Gastrocnemius medialis (tissue), 4 donors: ENCODE data around the gene CTBS. TPM values are rescaled to one million over a fixed set of nuclear protein-coding genes. Genes with fewer than 3 reads are reported as not detected.

ENCODE experiments used
- ATAC-seq, 2 donors: fragments of 150-250 bp; one replicate each; pipeline ENCODE4 v1.9.1; 2016
- DNase-seq, 2 donors: peaks; one replicate each; pipeline ENCODE4 v3.0.0-alpha.2; 2019
- H3K27ac ChIP-seq, 4 donors: fragments of 200-600 bp; sonication (generic); 1 replicate in 1 of 4; 2 replicates in 3 of 4; pipeline ENCODE4 v1.5.1; 2016 to 2018; ENCODE audit warnings: mild to moderate bottlenecking in 2 of 4, moderate library complexity in 1 of 4
- H3K27me3 ChIP-seq, 3 donors: fragments of 200-600 bp; sonication (generic) in 2 of 3; 1 replicate in 1 of 3; 2 replicates in 2 of 3; pipeline versions ENCODE4 v1.5.1 to v1.6.0; 2016 to 2019; ENCODE audit warnings: mild to moderate bottlenecking in 1 of 3, moderate library complexity in 1 of 3
- H3K36me3 ChIP-seq, 2 donors: fragments of 200-600 bp; sonication (generic) in 1 of 2; one replicate each; pipeline ENCODE4 v1.5.1; 2017 to 2018
- H3K4me1 ChIP-seq, 2 donors: fragments of 200-600 bp; sonication (generic) in 1 of 2; one replicate each; pipeline ENCODE4 v1.5.1; 2016 to 2017; ENCODE audit warnings: mild to moderate bottlenecking in 2 of 2
- H3K4me3 ChIP-seq, 4 donors: fragments of 200-600 bp; sonication (generic) in 3 of 4; 1 replicate in 1 of 4; 2 replicates in 3 of 4; pipeline ENCODE4 v1.5.1; 2016 to 2019; ENCODE audit warnings: mild to moderate bottlenecking in 2 of 4
- H3K9me3 ChIP-seq, 3 donors: fragments of 200-600 bp; sonication (generic) in 2 of 3; 1 replicate in 1 of 3; 2 replicates in 2 of 3; pipeline ENCODE4 v1.5.1; 2016 to 2019
- POLR2A ChIP-seq, 2 donors: fragments of 450-650 bp; IDR thresholded peaks; one replicate each; pipeline ENCODE4 v1.6.1; 2017; ENCODE audit warnings: antibody characterized with exemption in 2 of 2, mild to moderate bottlenecking in 2 of 2, moderate library complexity in 2 of 2
- in situ Hi-C, 4 donors: fragments of 200-750 bp; cut with MboI; loops; one replicate each; pipeline versions ENCODE4 v1.15.0 to v1.8.0; 2017; ENCODE audit warnings: low sequenced_read_pairs in 4 of 4
- intact Hi-C: fragments of 100-400 bp; cut with DNase I; formaldehyde crosslinking; loops from one replicate; pipeline ENCODE4 v1.15.1; 2023; ENCODE audit warnings: low total_unique reads
- total RNA-seq, 4 donors: library from RNA; depleted of rRNA; stranded (reverse); fragments of >200 nt; gene quantifications; one replicate each; pipeline versions ENCODE4 v1.1.0 to v1.2.3, GENCODE V29; 2016
- TF ChIP-seq, protein P1 (sequence below), 5 experiments: fragments of 450-650 bp in 3 of 5; fragments of 200-600 bp in 2 of 5; sonication (generic) in 2 of 5; IDR thresholded peaks in 4 of 5; conservative IDR thresholded peaks in 1 of 5; 1 replicate in 4 of 5; 2 replicates in 1 of 5; pipeline ENCODE4 v1.5.1; 2016 to 2019; ENCODE audit warnings: antibody characterized with exemption in 5 of 5, mild to moderate bottlenecking in 3 of 5, moderate library complexity in 3 of 5

Gene CTBS
- total RNA-seq, 4 donors from 2014 or later: 4.0 to 6.6 (median 4.7) TPM

DNA sequence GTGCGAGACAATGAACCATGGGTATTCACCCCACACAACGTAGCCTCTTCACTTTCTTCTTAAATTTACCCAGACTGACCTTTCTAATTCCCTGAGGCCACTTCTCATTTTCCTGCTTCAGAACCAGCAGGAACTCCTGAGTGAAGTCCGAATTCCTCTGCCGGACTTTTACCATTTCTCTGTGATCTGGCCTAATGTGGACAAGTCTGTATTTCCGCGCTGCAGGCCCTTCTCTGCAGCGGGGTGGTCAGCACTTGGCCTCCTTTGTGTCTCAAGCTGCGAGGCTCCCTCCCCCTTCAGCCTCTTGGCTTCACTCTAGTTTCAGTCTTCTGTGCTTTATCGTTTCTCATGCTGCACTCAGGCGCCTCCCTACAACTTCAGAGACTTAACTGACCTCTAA lies 9.4 kb upstream of the CTBS start:
- DNase-seq (no peak), ATAC-seq (no peak)
- TF ChIP-seq, protein P1, sequence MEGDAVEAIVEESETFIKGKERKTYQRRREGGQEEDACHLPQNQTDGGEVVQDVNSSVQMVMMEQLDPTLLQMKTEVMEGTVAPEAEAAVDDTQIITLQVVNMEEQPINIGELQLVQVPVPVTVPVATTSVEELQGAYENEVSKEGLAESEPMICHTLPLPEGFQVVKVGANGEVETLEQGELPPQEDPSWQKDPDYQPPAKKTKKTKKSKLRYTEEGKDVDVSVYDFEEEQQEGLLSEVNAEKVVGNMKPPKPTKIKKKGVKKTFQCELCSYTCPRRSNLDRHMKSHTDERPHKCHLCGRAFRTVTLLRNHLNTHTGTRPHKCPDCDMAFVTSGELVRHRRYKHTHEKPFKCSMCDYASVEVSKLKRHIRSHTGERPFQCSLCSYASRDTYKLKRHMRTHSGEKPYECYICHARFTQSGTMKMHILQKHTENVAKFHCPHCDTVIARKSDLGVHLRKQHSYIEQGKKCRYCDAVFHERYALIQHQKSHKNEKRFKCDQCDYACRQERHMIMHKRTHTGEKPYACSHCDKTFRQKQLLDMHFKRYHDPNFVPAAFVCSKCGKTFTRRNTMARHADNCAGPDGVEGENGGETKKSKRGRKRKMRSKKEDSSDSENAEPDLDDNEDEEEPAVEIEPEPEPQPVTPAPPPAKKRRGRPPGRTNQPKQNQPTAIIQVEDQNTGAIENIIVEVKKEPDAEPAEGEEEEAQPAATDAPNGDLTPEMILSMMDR (IDR thresholded peaks at IDR 0.05 in 4 of 5, conservative IDR thresholded peaks at IDR 0.05 in 1 of 5): no peak
- TF ChIP-seq POLR2A (IDR thresholded peaks at IDR 0.05): no peak
- Histone ChIP-seq H3K27me3 (no peaks in the 10 kb centered on the region), H3K36me3 (no peaks in the 10 kb centered on the region), H3K9me3 (no peaks in the 10 kb centered on the region), H3K4me3 (no peak overlapping the region), H3K27ac (peak overlapping the region in 1 of 4 donors; percentile 20), H3K4me1 (peaks cover 0 to 6% of the 10 kb centered on the region in 2 donors)
- in situ Hi-C loops (no loop called here), intact Hi-C loops (no loop called here)

DNA sequence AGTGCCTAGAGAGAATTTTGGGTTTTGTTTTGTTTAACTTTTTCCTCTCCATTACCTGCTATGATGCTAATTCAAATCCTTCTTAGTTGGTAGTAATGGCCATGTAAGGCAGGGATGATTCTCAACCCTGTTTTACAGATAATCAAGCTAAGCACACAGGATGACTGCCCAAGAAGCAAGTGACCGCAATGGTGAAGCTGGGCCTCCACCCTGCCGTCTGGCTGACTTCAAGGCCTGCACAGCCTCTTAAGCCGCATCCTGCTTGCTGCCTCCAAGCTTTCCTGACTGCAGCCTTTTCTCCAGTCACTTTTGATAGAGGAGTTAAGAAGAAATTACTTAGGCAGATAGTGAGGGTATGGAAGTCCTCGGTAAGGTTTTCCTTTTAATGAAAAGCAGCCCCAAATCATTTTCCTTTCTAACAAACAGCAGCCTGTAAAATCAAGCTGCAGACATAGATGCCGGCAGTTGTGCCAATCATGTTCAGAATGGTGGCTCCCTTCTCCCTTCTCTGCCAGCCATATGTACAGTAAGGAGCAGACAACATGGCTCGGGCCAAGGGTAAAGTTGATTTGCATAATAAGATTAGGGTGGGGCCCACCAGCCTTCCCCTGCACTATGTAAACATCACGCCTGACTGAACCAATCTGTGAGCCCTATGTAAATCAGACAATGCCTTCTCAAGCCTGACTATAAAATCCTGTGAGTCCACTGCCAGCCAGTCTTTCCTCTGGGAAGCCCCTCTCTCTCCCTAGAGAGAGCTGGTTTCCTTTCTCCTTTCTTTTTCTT lies 8.8 kb upstream of the CTBS start:
- Histone ChIP-seq H3K4me1 (peaks cover 0 to 6% of the 10 kb centered on the region in 2 donors), H3K27me3 (no peaks in the 10 kb centered on the region), H3K27ac (peak overlapping the region in 1 of 4 donors; percentile 20), H3K4me3 (no peak overlapping the region), H3K9me3 (no peaks in the 10 kb centered on the region), H3K36me3 (no peaks in the 10 kb centered on the region)
- in situ Hi-C loops (no loop called here), intact Hi-C loops (no loop called here)
- no peak for ATAC-seq
- TF ChIP-seq, protein P1 (IDR thresholded peaks at IDR 0.05 in 4 of 5, conservative IDR thresholded peaks at IDR 0.05 in 1 of 5): no peak
- no peak for TF ChIP-seq POLR2A (IDR thresholded peaks at IDR 0.05)
- DNase-seq: no peak

DNA sequence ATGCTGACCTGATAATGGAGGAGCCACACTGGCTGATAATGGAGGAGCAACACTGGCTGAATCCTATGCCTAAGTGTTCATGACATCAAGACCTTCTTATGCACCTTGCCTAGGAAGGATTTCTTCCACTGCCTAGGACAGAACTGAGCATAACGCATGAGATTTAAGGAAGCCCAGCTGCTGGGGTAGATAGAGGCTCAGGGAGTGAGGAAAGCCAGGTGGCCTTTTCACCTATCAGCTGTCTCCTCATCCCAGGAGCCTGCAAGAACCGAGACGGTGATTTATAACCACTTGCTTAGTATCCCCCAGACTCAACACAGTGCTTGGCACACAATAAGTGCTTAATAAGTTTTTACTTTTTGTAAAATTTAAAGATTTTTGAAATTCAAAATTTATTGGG lies 7.4 kb upstream of the CTBS start:
- Histone ChIP-seq H3K4me3 (no peak overlapping the region), H3K27ac (no peak overlapping the region), H3K36me3 (no peaks in the 10 kb centered on the region), H3K9me3 (no peaks in the 10 kb centered on the region), H3K27me3 (no peaks in the 10 kb centered on the region), H3K4me1 (no peaks in the 10 kb centered on the region)
- in situ Hi-C loops (no loop called here), intact Hi-C loops (no loop called here)
- TF ChIP-seq POLR2A (IDR thresholded peaks at IDR 0.05): no peak
- TF ChIP-seq, protein P1 (IDR thresholded peaks at IDR 0.05 in 4 of 5, conservative IDR thresholded peaks at IDR 0.05 in 1 of 5): no peak
- DNase-seq: no peak
- no peak for ATAC-seq

DNA sequence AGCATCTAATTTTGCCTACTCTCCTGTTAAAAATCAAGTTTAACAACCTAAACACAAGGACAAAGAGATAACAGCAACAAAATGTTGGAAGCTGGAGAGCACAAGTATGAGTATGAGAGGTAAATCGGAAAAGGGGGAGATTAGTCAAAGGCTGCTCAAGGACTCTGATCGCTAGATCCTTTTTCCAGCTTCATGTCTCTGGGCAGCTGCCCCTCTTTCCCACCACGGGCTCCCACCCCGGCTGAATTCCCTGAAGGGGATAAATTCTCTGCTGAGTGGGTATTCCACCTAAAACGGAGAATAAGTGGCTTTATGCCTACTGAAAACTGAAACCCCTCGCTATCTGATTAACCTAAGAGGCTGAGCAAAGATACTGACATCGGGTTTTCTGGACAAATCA lies 696 bp upstream of the CTBS start:
- Histone ChIP-seq H3K36me3 (no peaks in the 10 kb centered on the region), H3K27me3 (no peaks in the 10 kb centered on the region), H3K4me1 (peaks cover 14 to 22% of the 10 kb centered on the region in 2 donors), H3K27ac (peak overlapping the region; percentile 91 to 97 (median 96)), H3K9me3 (no peaks in the 10 kb centered on the region), H3K4me3 (peak overlapping the region; percentile 70 to 89 (median 88))
- TF ChIP-seq POLR2A (IDR thresholded peaks at IDR 0.05): no peak
- TF ChIP-seq, protein P1 (IDR thresholded peaks at IDR 0.05 in 4 of 5, conservative IDR thresholded peaks at IDR 0.05 in 1 of 5): no peak
- ATAC-seq (no peak), DNase-seq (no peak)
- in situ Hi-C loops (loop anchor here in 2 of 4 donors (5.0 kb wide), 3 partner anchors 68 to 117 kb away; partner anchors contain the start of genes GNG5 (in 1 of the 2), SPATA1 (in 1 of the 2) and SSX2IP (in 1 of the 2)), intact Hi-C loops (loop anchor here (1.0 to 5.0 kb wide), 5 partner anchors 30 to 116 kb away; partner anchors contain the start of genes GNG5, RPF1, SPATA1 and SSX2IP)
